Fibroblast of mammary gland (primary cell): ENCODE measurements around the gene CD44.

ENCODE experiments used
- DNase-seq: peaks from one replicate; pipeline ENCODE4 v3.0.0-alpha.2; 2010; ENCODE audit warnings: low read depth
- H3K4me3 ChIP-seq: 2 replicates; pipeline ENCODE4 v1.5.1; 2011; ENCODE audit warnings: low read depth, mild to moderate bottlenecking, low read length, moderate library complexity; ENCODE audit not compliant: control insufficient read depth
- TF ChIP-seq, protein P1 (sequence below): conservative IDR thresholded peaks from 2 replicates; pipeline ENCODE4 v1.5.1; 2011; ENCODE audit warnings: low read depth, low read length, inconsistent platforms; ENCODE audit not compliant: control insufficient read depth, insufficient read depth

CD44 gene

DNA sequence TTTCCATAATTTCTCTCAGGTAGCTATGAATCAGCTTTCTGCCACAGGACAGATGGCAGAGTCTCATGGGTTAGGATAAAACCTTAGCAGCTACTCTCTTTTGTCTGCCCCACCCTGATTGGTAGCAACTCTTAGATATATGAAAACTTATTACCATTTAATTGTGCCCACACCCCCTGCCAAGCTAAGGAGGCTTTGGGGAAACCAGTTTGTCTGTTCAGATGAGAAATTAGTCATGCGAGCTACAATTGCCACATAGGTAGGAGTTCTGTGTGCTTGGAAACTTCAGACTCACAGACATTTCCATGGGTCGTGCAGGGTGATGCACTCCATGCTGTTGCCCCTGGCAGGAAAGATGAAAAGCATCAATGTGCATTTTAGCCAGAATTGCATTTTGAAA is 39.9 kb downstream of the CD44 start:
- H3K4me3 ChIP-seq: no peak overlapping the region
- DNase-seq: peak; percentile 69
- TF ChIP-seq, protein P1, sequence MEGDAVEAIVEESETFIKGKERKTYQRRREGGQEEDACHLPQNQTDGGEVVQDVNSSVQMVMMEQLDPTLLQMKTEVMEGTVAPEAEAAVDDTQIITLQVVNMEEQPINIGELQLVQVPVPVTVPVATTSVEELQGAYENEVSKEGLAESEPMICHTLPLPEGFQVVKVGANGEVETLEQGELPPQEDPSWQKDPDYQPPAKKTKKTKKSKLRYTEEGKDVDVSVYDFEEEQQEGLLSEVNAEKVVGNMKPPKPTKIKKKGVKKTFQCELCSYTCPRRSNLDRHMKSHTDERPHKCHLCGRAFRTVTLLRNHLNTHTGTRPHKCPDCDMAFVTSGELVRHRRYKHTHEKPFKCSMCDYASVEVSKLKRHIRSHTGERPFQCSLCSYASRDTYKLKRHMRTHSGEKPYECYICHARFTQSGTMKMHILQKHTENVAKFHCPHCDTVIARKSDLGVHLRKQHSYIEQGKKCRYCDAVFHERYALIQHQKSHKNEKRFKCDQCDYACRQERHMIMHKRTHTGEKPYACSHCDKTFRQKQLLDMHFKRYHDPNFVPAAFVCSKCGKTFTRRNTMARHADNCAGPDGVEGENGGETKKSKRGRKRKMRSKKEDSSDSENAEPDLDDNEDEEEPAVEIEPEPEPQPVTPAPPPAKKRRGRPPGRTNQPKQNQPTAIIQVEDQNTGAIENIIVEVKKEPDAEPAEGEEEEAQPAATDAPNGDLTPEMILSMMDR: no peak

DNA sequence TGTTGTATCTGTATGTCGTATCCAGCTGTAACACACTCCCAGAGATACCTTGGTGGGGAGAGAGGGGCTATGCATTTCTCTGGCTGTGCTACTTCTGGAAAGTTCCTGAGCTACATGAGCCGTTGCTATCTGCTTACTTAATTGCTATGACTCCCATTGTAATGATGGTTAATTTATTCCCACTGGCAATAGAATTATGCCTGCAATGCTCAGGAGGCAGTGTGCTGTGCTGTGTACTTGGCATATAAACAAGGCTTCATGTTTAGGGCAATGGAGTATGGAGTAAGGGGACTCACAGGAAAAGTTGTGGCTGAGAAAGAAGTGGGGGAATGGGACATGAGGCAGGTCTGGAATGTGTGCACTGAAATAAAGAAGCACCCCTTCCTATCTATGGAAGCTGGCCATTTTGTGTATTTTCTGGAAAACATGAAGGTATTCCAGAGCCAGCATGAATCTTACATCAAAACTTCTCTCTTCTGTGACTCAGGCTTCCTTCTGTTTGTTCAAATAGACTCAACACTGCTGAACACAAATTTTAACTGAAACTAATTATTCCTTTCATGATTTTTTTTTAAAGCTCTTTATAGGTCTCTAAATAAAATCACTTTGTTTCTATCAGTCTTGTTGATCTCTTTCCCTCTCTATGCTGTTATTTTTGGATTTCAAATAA is 40.6 kb downstream of the CD44 start:
- DNase-seq: peak; percentile 47
- TF ChIP-seq, protein P1: no peak
- no peak overlapping the region for H3K4me3 ChIP-seq

DNA sequence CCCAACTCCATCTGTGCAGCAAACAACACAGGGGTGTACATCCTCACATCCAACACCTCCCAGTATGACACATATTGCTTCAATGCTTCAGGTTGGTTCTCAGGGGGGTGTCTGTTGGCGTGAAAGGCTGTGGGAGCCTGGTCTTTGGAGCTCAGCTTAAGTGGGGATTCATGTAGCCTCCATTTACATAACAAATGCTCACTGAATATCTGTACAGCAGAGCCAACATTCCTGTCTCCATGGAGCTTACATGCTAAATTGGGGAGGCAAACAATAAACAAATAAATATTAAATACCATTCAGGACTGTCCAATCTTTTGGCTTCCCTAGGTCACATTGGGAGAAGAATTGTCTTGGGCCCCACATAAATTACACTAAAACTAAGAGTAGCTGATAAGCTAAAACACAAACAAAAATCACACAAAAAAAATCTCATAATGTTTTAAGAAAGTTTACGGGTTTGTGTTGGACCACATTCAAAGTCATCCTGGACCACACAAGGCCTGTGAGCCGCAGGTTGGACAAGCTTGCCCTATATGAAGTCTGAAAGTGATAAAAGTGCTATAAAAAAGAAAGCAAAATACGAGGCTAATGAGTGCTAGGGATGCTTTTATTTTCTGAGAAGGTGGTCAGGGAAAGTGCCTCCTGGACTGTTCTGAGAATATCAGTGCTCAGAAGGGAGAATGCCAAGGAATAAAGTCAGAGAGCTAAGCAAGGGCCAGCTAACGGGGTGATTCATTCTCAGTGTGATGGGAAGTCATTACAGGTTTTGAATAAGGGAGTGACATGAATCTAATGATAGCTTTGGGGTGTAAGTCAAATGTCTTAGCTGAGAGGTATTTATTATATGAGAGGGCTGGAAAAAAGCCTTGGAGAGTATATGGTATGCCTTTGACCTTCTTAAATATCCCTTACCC is 41.6 kb downstream of the CD44 start:
- peak; percentile 53 for DNase-seq
- H3K4me3 ChIP-seq: no peak overlapping the region
- TF ChIP-seq, protein P1: no peak

DNA sequence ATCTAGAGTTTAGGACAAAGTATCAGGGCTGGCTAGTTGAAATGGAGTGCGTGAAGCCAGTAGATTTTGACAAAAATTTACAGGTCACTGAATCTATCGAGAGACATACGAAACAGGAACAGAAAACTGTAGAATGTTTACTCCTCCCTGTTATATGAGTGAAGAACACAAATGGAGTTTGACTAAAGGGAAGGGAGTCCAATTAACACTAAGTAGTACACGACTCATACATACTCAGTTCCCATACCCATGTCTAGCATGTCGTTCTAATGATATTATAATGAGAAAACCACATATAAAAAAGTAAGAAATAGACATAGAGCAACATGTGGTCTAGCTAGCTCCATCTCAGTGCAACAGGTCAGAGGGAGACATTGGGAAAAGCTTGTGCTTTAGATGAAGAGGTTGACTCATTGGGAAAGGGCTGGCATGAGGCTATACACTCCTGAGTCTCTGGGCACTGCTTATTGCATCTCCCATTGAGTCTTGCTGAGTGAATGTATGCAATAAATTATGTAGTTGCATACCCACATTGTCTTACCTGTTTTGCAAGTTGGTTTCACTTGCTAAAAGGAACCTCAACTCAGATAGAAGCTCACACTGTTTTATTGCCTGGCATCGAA is 43.5 kb downstream of the CD44 start:
- TF ChIP-seq, protein P1: no peak
- DNase-seq: no peak
- no peak overlapping the region for H3K4me3 ChIP-seq

DNA sequence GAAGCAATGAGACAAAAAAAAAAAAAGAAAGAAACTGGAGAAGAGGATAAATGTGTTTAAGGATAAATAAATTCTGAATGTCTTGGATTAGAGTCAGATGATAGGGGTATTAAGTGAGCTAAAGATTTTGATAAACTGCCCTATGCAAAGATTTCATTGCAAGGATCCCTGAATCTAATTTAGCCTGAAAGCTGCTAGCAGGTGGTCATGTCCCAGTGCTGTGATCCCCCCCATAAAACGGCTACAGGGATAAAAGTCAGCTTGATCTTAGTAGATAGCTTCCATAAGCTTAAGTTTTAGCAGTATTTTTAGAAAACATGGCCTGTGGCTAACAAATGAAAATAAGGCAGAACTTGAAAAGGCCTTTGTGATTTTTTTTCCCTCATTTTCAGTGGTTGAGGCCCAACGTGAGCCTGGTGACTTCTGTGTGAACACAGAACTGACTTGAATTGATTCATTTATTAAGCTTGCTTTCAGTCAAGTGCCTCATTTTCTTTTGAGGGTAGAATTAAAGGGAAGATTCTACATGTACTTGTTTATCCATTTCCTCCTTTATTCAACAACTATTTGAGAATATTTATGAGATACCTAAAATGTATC is 44.5 kb downstream of the CD44 start:
- H3K4me3 ChIP-seq: no peak overlapping the region
- no peak for DNase-seq
- TF ChIP-seq, protein P1: no peak

DNA sequence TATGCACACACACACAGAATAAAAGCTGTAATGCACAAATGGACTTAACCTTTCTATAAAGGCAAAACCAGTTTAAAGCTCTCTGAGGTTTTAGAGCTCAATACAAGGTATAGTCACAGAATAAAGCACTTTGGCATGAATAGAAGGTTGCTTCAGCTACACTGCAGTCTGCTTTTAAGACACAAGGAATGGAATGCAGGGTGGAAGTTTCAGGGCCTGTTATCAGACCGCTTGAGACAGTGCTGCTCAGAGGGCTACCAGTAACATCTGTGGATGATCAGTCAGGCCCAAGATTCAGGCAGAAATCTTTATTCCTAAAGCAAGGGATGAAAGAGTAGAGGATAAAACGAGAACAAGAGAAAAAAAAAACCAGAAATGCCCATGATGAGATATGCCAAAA is 46.7 kb downstream of the CD44 start:
- TF ChIP-seq, protein P1: no peak
- H3K4me3 ChIP-seq: no peak overlapping the region
- DNase-seq: no peak
